ENCODE results near the gene SP4.

SP4 gene

DNA sequence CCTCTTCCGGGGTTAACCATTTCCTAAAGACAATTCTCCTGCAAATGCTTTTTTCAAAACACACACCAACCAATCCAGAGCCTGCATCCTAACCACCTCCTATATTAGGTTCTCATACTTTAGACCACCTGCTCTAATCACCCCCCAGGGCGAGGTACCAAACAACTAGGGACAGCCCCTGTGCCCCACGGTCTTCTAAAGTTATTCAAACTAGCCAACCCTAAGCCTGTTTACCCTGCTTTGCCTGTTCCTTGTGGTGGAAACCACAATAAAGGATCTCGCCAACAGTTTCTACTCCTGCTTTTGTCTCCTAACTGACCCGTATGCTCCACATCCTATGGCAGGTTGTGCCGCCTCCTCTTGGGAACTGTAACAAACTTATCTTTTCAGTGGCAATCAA, 21.1 kb downstream of the SP4 start:
- DNase-seq, result no peak

DNA sequence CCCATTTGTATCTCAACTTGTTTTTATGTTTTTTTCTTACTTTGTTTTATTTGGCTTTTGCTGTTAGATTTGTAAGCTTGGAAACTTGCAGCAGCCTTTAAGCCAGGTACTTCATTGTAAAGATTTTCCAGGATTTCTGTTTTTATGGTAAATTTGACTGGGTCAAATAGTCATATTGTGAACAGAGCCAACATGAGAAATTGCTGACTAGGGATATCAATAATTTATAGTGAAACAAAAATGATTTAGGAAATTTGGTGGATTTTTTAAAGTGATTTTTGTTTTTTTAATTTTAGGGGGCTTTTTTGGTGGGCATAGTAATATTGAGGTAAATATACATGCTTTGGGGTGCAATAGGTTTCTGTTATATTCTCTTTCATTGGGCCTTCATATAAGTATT, 22.2 kb downstream of the SP4 start:
- no peak for DNase-seq

DNA sequence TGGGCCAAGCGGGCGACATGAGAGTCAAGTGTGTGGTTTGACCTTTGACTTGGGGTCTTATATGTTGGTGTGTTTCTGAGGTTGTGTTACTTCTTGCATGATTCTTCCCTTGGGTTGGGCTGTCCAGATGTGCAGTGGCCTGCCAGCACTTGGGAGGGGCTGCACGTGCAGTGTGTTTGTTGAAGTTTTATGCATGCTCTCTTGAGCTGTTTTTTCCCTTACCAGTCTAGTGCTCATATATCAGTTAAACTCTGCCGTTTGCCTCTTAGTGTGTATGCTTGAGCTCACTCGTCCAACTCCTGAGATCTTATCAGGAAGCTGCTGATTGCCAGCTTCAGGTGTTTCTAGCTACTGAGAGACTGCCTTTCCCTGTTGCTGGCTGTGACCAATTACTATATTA, 23.1 kb downstream of the SP4 start:
- no peak for DNase-seq

- DNase-seq, result no peak
Observed at GRCh38 chr7:21454182-21454581, 26.3 kb downstream of the SP4 start.

- DNase-seq, result no peak
Observed at GRCh38 chr7:21454906-21455305, 27.0 kb downstream of the SP4 start.

GRCh38 chr7:21461282-21461681, 33.4 kb downstream of the SP4 start:
- DNase-seq, result no peak

DNA sequence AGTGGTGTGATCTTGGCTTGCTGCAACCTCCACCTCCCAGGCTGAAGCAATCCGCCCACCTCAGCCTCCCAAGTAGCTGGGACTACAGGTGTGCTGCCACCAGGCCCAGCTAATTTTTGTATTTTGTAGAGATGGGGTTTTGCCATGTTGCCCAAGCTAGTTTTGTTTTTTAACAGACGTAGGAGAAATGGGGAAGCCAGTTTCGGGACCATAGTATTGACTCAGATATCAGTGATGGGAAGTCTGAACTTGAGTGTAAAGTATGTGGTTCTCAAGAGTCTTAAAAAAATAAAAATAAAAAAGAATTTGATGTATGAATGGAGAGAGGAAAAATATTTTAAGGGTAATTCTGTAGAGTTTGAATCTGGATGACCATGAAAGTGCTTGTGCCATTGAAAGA, 34.2 kb downstream of the SP4 start:
- no peak for DNase-seq

DNA sequence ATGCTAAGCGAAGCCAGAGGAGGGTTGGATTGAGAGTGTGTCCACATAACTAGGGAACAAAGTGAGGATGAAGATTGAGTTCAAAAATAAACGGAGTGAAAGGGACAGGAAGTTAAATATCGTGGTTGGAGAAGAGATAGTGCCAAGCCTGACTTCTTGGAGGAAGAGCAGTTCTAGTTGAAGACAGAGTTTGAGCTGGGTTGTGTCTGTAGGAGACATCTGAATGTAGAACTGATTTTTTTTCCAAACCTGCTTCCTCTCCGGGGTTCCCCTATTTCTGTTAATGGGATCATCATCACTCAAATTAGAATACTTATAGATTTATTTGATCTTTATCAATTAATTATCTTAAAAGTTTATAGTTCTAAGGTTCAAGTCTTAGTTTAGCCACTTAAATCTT, 35.6 kb downstream of the SP4 start:
- DNase-seq, result no peak

DNA sequence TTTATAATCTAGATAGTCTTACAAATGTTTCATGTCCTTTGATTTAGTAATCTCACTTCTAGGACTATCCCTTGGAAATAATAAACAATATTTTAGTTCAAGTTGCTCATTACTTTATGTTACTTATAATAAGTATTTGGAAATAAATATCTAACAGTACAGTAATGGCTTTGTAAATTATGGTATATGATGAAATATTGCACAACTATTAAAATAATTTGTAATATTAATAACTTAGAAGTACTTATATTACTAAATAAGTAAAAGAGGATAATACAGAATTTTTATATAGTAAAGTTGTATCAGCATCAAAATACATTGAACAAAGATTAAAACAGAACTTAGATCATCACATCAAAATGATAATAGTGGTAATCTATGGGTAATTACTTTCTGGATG, 41.1 kb downstream of the SP4 start:
- no peak for DNase-seq

DNA sequence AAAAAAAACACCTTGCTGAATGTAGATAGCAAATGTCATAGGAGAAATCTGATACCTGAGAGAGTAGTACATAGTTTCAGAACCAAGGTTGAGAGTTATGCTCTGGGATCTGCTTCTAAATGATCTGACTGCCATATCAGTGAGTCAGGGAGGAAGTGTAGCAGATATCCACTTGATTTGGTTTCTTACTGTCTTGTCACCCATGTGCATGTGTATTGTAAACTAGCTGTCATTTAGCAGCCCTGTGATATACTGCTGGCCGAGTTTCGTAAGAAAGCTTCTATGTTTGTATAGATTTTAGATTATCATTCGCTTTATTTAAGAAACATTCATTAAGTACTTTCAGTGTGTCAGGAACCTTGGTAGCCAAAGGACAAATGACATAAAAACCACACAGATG, 42.0 kb downstream of the SP4 start:
- no peak for DNase-seq

GRCh38 chr7:21472029-21472428, 44.1 kb downstream of the SP4 start:
- DNase-seq, result no peak

DNA sequence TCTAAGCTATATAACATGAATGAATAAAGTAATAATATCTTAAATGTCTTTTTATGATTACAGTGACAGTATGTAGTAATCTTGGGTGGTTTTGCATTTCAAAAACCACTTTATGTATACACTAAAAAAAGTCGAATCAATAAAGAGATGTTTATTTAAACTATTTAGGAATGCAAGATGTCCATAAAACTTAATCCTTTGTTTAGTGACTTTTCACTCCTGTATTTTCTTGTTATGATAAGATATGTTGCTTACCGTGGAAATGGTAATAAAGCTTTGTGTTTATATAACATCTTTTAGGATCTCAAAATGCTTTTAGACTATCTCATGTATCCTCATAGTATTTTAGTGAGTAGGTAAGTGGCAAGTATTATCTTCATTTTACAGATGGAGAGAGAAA, 48.5 kb downstream of the SP4 start:
- DNase-seq, result no peak

DNA sequence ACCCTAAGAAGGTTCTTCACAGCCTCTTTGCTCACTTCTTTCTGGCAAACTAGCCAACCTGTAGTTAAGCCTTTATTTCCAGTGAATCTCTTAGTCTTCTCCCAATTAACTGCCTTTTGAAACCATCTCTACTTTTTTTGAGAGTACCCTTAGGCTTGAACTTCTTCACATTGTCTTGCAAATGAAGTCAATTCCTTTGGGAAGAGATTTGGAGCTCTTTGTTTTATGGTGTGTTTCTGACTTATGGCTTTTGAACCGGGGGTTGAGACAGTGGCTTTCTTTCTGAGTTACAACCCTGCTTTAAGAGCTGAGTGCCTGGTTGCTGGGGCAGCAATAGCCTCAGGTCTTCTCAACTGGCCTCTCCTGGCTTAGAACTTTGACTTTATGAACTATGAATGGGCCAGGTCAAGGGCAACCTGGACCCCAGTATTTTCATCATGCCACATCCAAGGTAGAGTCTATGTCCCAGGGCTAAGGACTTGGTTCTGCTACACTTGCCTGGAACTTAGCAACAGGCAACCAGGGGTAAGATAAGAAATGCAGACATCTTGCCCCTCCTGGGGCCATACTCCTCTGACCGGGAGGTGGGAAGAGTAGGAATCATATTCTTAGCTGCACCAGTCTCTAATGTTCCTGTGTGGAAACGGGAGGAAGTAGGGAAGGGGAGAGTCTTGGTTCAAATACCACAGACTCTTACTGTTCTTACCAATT, 53.0 kb downstream of the SP4 start:
- no peak for DNase-seq

- no peak for DNase-seq
Observed at GRCh38 chr7:21486511-21486910, 58.6 kb downstream of the SP4 start.

DNA sequence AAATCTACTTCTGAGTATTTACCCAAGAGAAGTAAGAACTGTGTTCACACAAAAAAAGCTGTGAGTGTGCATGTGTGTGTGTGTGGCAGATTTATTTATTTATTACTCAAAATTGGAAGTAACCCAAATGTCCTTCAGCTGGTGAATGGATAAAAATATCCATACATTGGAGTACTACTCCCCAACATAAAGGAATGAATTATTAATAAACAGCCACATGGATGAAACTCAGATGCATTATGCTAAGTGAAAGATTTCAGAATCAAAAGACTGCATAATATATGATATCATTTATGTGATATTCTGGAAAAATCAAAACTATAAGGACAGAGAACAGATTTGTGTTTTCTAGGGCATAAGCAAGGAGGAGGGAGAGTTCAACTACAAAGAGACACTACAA, 67.8 kb downstream of the SP4 start:
- no peak for DNase-seq

GRCh38 chr7:21497072-21497471, 69.2 kb downstream of the SP4 start:
- no peak for DNase-seq

GRCh38 chr7:21500117-21500832, 72.4 kb downstream of the SP4 start:
- DNase-seq, result no peak

DNA sequence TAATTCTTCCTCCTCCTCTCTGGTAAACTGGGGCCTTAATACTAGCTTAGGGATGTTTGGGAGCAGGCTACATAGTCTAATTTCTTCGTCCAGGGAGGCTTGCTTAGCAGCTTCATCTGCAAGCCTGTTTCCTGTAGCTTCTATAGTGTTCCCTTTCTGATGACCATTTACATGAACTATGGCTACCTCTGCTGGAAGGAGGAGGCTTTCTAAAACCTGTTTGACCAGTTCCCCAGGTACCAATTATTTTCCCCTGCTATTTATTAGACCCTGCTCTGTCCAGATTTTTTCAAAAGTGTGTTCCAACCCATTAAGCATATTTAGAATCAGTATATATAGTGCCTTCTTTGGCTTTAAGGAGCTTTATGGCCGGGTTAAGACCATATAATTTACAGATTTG, 76.1 kb downstream of the SP4 start:
- DNase-seq, result no peak

DNA sequence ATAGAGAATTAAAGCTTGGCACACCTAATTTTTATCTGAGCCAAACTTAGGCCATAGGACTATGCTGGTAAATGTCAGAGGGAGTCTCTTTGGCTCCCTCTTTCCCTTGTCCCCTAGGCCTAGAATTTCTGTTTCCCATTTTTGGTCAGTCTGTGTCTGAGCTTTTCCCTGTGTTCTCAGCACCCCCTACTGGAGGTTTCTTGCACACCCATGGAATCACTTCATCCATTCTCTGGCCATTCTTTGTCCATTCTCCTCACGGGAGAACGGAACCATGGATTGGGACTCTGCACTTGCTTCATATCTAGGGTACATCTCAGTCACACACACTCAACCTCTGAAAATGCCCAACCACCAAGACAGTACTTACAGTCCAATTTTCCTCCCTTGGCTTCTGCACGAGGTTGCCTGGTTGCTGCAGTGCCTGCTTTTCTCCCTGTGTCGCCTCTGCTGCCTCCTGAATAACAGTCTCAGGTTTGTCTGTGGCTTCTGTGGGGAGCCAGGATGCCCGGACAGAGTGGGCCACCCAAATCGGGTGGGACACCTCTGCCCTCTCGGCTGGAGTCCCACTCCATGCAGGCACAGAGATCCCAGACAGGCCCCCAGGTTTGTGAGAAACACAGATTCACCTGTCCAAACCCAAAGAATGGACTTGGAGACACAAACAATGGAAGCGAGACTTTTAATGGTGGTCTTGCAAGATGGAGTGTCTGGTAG, 79.9 kb downstream of the SP4 start:
- DNase-seq, result no peak

- DNase-seq, result no peak
Observed at GRCh38 chr7:21508538-21508937, 80.7 kb downstream of the SP4 start.

DNA sequence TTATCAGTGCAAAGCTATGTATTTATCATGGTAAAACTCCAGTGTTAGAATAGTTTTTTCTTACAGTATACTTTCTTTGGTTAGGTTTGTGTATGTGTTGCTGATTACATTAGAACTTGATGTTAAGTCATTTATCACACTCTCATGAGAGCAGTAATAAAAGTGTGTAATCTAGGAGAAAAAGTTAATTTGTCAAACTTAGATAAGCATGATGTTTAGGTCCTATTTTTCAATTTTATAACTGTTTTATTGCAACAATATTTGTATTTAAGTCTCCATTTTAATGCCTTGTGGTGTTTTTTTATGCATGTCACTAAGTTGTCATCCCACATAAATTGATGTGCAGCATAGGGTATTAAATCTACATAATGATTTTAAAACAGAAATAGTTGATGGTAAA, 86.2 kb downstream of the SP4 start:
- DNase-seq, result no peak

DNA sequence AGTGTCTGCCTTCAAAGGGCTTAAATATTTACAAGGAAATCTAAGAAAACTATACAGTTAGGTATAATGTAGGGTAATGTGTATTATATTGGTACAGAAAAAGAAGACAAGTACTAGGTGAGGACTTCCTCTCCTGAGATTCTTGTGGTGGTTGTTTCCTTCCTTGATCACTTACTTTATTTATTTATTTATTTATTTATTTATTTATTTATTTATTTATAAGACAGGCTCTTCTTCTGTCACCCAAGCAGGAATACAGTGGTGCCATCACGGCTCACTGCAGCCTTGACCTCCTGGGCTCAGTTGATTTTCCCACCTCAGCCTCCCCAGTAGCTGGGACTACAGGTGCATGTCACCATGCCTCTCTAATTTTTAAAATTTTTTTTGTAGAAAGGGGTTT, 96.8 kb downstream of the SP4 start:
- no peak for DNase-seq

GRCh38 chr7:21526007-21526406, 98.1 kb downstream of the SP4 start:
- no peak for DNase-seq

GRCh38 chr7:21526448-21526847, 98.6 kb downstream of the SP4 start:
- no peak for DNase-seq

Measured in T1000 (cell line).